ENCODE data around the gene ACP4. TPM values are rescaled to one million over a fixed set of nuclear protein-coding genes. Genes with fewer than 3 reads are reported as not detected.
"Not testable (repeated sequence)": the region's sequence is repeated elsewhere in the genome, so short reads cannot be mapped to it uniquely, and the experiment has no call there.

ACP4 gene
- total RNA-seq, 1 experiment from 2014 or later: not detected

DNA sequence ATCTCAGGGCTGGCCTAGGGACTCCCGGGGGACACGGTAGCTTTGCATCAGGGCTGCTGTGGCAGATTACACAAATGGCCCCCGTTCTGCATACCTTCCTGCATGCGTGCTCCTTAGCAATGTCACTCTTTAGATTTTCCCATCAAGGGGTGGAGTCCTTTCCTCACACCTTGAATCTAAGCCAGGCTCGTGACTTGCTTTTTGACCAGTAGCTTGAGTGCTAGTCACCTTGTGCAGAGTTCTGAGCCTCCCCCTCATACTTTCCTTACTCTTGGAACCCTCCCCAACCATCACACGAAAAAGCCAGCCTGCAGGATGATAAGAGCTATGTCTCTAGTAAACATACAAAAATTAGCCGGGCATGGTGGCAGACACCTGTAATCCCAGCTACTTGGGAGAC is 16.8 kb upstream of the ACP4 start:
- CTCF ChIA-PET: interaction anchor here (0.8 kb wide), 1 partner anchor 113 kb away, joined by 4 read pairs; no protein-coding TSS in a partner anchor
- intact Hi-C loops (cut with micrococcal nuclease; ENCODE audit: unreplicated experiment); H3K4me1 ChIP-seq; H3K4me3 Mint-ChIP-seq (ENCODE audit: unreplicated experiment); H3K9me3 ChIP-seq; H3K4me3 ChIP-seq (ENCODE audit: low read depth, low read length); DNase-seq; H3K4me1 Mint-ChIP-seq (ENCODE audit: low read depth, unreplicated experiment); H3K36me3 Mint-ChIP-seq (ENCODE audit: insufficient read depth, unreplicated experiment); H3K36me3 ChIP-seq (ENCODE audit: control insufficient read depth, insufficient read depth, low read length); H3K27me3 ChIP-seq (replicated peaks; ENCODE audit: control insufficient read depth, insufficient read depth, low read length); H3K27ac Mint-ChIP-seq (ENCODE audit: unreplicated experiment); H3K9me3 Mint-ChIP-seq (ENCODE audit: unreplicated experiment); BruUV-seq (replicated peaks): not testable (repeated sequence)
- peaks cover 17% of the 10 kb centered on the region for H3K27me3 Mint-ChIP-seq (ENCODE audit: insufficient read depth, unreplicated experiment)
- POLR2A ChIA-PET: interaction anchor here (0.6 kb wide), 1 partner anchor 18 kb away, joined by 3 read pairs; no protein-coding TSS in a partner anchor

DNA sequence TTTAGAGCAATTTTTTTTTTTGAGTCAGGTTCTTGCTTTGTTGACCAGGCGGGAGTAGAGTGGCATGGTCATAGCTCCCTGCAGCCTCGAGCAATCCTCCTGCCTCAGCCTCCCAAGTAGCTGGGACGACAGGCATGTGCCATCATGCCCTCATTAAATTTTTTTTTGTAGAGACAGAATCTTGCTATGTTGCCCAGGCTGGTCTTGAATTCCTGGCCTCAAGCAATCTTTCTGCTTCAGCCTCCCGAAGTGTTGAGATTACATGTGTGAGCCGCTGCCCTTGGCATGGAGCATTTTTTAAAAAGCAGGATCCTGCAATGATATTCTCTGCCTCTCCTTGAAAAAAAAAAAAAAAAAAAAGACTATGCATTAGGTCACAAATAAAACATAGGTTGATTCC is 14.1 kb upstream of the ACP4 start:
- H3K4me3 Mint-ChIP-seq (ENCODE audit: unreplicated experiment): no peak overlapping the region
- H3K27ac Mint-ChIP-seq (ENCODE audit: unreplicated experiment): no peak overlapping the region
- H3K4me1 Mint-ChIP-seq (ENCODE audit: low read depth, unreplicated experiment): no peaks in the 10 kb centered on the region
- Histone ChIP-seq H3K27me3 (replicated peaks; ENCODE audit: control insufficient read depth, insufficient read depth, low read length) (no peaks in the 10 kb centered on the region), H3K9me3 (0 out of 2 replicates have a peak, but pooled peaks cover 4% of the 10 kb centered on the region), H3K4me3 (ENCODE audit: low read depth, low read length) (no peak overlapping the region), H3K4me1 (peaks cover 7% of the 10 kb centered on the region; the same call in 1 of the 2 replicates), H3K36me3 (ENCODE audit: control insufficient read depth, insufficient read depth, low read length) (no peaks in the 10 kb centered on the region)
- ChIA-PET POLR2A (no interaction called here), CTCF (no interaction called here)
- DNase-seq: no peak
- peaks cover 26% of the 10 kb centered on the region for H3K27me3 Mint-ChIP-seq (ENCODE audit: insufficient read depth, unreplicated experiment)
- peaks cover 6% of the 10 kb centered on the region for H3K36me3 Mint-ChIP-seq (ENCODE audit: insufficient read depth, unreplicated experiment)
- no TSS peak for BruUV-seq (replicated peaks)
- no peaks in the 10 kb centered on the region for H3K9me3 Mint-ChIP-seq (ENCODE audit: unreplicated experiment)
- intact Hi-C loops (cut with micrococcal nuclease; ENCODE audit: unreplicated experiment): no loop called here
- TF ChIP-seq, protein P1, sequence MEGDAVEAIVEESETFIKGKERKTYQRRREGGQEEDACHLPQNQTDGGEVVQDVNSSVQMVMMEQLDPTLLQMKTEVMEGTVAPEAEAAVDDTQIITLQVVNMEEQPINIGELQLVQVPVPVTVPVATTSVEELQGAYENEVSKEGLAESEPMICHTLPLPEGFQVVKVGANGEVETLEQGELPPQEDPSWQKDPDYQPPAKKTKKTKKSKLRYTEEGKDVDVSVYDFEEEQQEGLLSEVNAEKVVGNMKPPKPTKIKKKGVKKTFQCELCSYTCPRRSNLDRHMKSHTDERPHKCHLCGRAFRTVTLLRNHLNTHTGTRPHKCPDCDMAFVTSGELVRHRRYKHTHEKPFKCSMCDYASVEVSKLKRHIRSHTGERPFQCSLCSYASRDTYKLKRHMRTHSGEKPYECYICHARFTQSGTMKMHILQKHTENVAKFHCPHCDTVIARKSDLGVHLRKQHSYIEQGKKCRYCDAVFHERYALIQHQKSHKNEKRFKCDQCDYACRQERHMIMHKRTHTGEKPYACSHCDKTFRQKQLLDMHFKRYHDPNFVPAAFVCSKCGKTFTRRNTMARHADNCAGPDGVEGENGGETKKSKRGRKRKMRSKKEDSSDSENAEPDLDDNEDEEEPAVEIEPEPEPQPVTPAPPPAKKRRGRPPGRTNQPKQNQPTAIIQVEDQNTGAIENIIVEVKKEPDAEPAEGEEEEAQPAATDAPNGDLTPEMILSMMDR (IDR thresholded peaks at IDR 0.05; ENCODE audit: insufficient read depth in 1 of 2, low read depth in 1 of 2, low read length in 1 of 2, severe bottlenecking in 1 of 2, unreplicated experiment in 1 of 2): no peak

DNA sequence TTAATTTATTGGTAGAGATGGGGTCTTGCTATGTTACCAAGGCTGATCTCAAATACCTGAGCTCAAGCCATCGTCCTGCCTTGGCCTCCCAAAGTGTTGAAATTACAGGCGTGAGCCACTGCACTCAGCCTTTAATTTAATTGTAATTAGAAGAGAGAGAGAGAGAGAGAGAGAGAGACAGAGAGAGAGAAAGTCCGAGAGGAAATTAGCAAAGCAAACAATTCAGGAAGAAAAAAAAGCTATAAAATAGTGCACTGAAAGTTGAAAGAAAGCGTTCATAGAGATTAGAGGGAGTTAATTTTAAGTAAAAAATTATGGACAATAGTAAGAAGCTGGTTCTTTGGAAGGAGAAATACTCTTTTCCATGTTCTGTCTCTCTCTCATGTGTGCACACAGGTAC is 13.0 kb upstream of the ACP4 start:
- BruUV-seq (replicated peaks): no TSS peak
- H3K27me3 Mint-ChIP-seq (ENCODE audit: insufficient read depth, unreplicated experiment): peaks cover 26% of the 10 kb centered on the region
- H3K4me3 Mint-ChIP-seq (ENCODE audit: unreplicated experiment): no peak overlapping the region
- no peaks in the 10 kb centered on the region for H3K36me3 ChIP-seq (ENCODE audit: control insufficient read depth, insufficient read depth, low read length)
- intact Hi-C loops (cut with micrococcal nuclease; ENCODE audit: unreplicated experiment): no loop called here
- H3K9me3 ChIP-seq: 0 out of 2 replicates have a peak, but pooled peaks cover 4% of the 10 kb centered on the region
- TF ChIP-seq, protein P1 (IDR thresholded peaks at IDR 0.05; ENCODE audit: insufficient read depth in 1 of 2, low read depth in 1 of 2, low read length in 1 of 2, severe bottlenecking in 1 of 2, unreplicated experiment in 1 of 2): no peak
- H3K9me3 Mint-ChIP-seq (ENCODE audit: unreplicated experiment): no peaks in the 10 kb centered on the region
- no peaks in the 10 kb centered on the region for H3K4me1 Mint-ChIP-seq (ENCODE audit: low read depth, unreplicated experiment)
- H3K4me3 ChIP-seq (ENCODE audit: low read depth, low read length): no peak overlapping the region
- CTCF ChIA-PET: no interaction called here
- no peak for DNase-seq
- POLR2A ChIA-PET: no interaction called here
- H3K36me3 Mint-ChIP-seq (ENCODE audit: insufficient read depth, unreplicated experiment): peaks cover 6% of the 10 kb centered on the region
- peaks cover 7% of the 10 kb centered on the region; the same call in 1 of the 2 replicates for H3K4me1 ChIP-seq
- H3K27me3 ChIP-seq (replicated peaks; ENCODE audit: control insufficient read depth, insufficient read depth, low read length): no peaks in the 10 kb centered on the region
- no peak overlapping the region for H3K27ac Mint-ChIP-seq (ENCODE audit: unreplicated experiment)

Data from Caco-2 (cell line).